GM10847 (cell line): ENCODE results near the gene PTPRU.
A peak's percentile ranks its signal among the peaks of the same experiment; 100 is the strongest.

Source experiments
- POLR2A ChIP-seq: IDR thresholded peaks from 2 replicates; pipeline ENCODE4 v1.6.1; 2011; ENCODE audit not compliant: insufficient read length; ENCODE audit errors: extremely low read depth

Gene PTPRU

DNA sequence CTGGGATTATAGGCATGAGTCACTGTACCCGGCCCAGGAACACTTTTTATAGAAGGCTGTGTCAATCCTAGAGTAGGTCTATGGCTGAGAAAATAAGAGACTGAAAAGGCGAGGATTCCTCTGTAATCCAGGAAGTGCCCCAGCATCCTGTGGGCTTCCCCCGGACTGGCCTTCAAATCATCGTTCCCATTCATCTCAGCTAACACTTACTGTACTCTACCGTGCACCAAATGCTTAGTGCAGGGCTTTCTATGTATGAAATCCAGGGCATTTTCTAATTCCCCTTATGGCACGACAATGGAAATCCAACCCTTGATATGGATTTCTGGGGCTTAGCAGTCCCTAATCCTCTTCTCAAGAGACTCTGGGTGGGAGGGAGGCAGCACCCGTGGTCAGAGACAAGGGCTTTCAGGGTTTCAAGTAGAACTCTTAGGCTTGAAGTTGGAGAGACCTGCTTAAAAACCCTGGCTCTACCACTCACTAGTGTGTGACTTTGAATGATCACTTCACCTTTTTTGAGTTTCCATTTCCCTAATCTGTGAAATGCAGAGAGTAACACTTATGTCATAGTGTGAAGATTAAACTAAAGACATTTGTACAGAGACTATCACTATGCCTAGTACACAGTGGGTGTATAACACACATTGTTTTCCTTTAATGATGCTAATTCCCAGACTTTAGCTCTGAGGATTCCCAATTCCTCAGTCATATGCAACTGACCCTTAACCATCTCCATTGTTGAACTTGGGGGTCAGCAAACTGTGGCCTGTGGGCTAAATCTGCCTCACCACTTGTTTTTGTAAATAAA lies 25.8 kb upstream of the PTPRU start:
- TF ChIP-seq POLR2A = no peak

DNA sequence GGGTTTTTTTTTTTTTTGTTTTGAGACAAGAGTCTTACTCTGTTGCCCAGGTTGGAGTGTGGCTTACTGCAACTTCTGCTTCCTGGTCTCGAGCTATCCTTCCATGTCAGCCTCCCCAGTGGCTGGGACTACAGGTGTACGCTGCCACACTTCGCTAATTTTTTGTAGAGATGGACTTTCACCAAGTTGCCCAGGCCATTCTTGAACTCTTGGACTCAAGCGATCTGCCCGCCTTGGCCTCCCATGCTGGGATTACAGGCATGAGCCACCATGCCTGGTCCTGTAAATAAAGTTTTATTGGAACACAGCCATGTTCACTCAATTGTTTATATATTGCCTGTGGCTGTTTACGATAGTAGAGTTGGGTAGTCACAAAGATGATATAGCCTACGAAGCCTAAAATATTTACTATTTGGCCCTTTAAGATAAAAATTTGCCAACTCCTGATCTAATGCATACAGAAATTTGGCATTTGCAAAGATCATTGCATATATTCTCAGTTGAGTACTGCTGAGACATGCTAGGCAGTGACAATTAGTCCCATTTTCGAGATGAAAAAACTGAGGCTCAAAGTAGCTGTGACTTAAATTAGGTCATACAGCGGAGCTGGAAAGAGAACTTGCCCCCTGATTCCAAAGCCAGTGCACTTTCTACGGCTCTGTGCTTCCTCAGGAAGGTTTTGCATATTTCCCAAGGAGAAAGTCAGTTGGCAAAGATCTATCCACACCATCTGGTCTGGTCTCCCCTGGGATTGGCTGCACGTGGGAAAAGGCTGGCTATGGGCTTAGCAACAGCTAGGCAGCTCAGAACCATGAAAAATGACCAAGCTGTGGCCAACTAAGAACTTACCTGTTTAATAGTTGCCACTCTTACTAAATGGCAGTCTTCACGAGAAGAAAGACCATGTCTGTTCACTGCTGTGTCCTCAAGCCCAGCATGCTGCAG lies 25.0 kb upstream of the PTPRU start:
- no peak for TF ChIP-seq POLR2A

- no peak for TF ChIP-seq POLR2A
These were observed 23.3 kb upstream of the PTPRU start for GRCh38 chr1:29213055-29213454.

GRCh38 chr1:29217633-29218032 lies 18.7 kb upstream of the PTPRU start:
- no peak for TF ChIP-seq POLR2A

DNA sequence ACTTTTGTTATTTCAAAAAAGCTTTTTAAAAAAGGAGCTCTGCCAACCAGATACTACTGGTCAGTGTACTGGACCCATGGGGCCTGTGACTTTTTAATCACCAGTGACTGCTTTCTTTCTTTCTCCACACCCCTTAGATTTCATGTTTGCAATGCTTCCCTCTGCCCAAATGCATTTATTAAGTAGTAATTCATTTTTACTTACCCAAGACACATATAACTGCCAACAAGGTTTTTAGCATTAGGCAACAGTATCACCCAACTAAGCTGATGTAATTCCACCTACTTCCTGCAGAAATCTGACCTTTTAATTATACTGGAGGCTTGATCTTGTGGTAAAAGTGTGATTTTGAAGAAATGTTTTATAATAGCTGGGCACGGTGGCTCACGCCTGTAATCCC lies 18.1 kb upstream of the PTPRU start:
- TF ChIP-seq POLR2A = no peak

DNA sequence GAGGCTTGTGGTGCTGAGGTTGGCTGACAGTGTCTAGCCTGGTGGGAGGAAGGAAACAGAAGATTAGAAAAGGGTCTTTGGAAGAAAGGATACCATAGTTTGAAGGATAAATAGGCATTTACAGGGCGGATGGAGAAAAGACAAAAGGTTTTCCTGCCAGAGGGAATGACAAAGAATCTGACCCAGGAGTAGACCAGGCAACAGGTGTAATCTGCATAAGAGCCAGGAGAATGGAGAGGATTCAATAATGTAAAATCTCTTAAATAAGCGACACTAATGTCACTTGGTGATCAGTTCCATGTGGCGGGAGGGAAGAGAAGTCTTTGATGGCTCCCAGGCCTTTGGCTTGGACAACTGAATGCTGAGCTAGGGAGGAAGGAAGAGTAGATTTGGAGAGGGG lies 15.0 kb upstream of the PTPRU start:
- no peak for TF ChIP-seq POLR2A

DNA sequence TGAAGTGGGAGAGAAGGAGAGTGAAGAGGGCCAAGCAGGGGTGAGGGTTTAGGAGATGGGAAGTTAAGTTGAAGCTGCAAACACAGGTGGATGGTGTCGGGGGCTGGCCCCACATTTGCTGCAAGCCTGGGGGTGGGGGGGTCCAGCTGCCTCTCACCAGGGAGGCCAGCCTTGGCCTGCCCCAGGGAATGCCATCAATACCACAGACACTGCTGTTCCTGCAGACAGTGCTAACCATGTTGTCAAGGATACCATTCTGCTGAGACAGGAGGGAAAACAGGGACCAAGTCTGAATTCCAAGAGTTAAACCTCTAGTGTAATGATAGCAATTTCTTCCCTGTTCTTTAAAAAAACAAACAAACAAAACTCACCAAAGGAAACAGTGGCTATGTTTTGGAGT lies 13.6 kb upstream of the PTPRU start:
- TF ChIP-seq POLR2A = no peak

DNA sequence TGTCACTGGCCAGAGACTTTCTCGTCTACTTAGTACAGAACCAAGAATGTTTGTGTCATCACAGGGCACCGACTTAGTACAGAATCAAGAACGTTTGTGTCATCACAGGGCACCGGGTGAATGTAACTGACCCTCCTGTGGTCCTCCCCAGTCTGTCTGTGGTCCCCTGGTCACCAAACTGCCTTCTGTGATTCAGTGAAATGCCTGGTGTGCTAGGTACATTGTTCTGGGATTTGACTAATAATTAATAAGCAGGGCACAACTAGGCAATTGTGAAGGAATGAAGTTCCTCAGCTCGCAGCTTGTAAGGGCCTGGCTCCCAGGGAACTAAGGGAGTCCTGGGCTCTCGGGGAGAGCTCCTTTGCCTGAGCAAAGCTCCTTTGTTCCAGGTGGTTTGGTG lies 12.8 kb upstream of the PTPRU start:
- TF ChIP-seq POLR2A = no peak

DNA sequence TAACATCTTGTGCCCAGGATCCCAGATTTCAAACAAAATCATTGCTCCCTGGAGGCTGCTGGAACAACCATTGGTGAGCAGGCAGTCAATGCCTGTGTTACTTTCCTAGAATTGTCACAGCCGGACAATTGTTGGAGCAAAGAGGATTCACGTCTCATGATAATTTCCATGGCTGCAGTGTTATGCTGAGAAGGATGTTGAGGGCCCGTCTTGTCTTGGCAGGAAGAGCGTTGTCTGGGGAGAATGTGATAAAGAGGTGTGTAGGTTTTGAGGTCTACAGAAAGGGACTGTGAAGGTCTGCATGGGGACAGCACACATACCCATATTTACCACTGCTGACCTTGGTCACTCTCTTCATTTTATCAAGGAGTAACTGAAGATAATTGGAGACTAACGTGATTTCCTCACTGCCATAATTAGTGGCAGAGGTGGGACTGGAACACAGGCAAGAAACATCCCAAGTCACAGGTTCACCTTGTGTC lies 11.9 kb upstream of the PTPRU start:
- no peak for TF ChIP-seq POLR2A

DNA sequence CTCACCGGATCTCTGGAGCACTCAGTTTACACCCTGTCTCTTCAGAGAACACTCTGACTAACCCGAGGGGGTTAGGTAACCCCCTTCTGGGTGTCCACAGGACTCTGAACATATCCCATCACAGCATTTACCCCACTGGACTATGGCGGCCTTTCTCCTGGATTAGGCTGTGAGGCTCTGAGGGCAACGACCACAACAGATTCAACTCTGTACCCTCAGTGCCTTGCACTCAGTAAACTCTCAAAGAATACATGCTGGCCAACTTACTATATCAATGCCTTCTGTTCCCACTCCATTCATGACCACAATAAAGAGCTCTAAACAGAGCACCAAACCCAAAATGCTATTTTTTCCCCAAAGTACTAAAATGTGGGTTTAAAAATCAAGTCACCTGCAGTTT lies 11.0 kb upstream of the PTPRU start:
- no peak for TF ChIP-seq POLR2A

- no peak for TF ChIP-seq POLR2A
These were observed 8.8 kb upstream of the PTPRU start for GRCh38 chr1:29227511-29227910.

DNA sequence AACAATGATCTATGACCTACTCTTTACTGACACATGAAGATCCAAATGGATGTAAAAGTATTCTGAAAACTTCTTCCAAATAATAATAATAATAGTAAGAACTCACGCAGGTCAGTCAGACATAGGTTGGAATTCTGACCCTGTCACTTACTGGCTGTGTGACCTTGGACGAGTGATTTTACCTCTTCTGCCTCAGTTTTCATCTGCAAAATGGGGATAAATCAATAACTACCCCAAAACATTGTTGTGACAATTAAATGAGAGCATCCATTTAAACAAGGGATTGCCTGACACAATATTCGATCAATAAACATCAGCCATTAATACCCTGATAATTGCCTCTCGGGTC lies 6.1 kb upstream of the PTPRU start:
- no peak for TF ChIP-seq POLR2A

GRCh38 chr1:29230553-29231378 lies 5.6 kb upstream of the PTPRU start, which contains the start of gene MECR:
TSS of gene MECR (minus strand) at chr1:29230934. CDS start at chr1:29230906, 28 bp downstream.
- TF ChIP-seq POLR2A = peak; percentile 73

- no peak for TF ChIP-seq POLR2A
These were observed 3.9 kb upstream of the PTPRU start for GRCh38 chr1:29232387-29232786.

DNA sequence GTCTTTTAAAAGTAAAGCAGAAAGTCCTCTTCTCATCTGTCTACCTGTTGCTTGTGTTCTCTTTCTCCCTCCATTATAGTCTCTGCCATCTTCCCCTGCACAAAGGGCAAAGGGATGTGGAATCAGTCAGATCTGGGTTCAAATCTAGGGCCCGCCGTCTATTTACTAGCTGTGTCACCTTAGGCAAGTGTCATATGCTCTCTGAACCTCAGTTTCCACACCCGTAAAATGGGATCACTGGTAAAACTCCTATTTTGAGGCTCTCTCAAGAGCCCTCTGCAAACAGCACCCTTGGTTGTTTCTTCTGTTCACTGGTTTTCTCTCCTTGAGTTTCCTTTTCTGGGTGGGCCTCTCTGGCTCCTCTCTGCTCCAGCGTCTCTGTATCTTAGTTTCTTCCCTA lies 2.6 kb upstream of the PTPRU start:
- TF ChIP-seq POLR2A = no peak
